ENCODE data around the gene NEB.

NEB gene

DNA sequence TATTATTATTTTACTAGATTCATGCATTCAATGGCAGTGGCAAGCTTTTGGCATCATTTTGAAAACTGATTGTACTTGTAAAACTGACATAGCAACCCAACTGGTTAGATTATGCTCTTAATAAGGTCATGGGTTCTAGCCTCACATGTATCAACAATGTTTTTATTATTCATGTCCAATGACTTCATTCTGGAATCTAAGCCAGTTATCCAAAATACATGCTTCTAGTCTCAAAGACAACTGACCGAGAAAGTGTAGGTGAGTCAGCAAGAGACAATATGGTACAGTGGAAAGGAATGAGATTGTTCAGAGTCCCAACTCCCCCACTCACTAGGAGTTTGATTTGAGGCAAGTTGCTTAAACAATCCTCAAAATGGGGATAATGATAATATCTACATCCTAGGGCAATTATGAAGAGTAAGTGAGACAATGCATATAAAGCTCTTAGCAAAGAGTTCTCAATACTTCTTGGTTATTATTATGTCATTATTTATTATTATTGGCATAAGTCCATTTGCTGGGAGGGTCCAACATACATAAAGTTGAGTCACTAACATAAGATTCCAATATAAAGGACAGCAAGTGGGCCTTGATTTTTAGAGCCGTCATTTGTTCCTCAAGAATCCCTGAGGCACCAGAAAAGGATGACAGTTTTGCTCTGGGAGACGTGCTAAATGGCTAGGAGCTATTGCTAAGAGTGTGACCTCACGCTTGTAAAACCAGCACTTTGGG is 99.4 kb downstream of the NEB start:
- 100% methylated on average over 1 to 2 of the region's 4 CpGs for WGBS, 2 experiments (ENCODE audit: insufficient coverage in 2 of 2)
- Histone ChIP-seq H3K27ac (ENCODE audit: low read depth, low read length, severe bottlenecking) (no peak overlapping the region), H3K4me1 (ENCODE audit: control insufficient read depth, insufficient read depth, low read length, poor library complexity, severe bottlenecking) (no peaks in the 10 kb centered on the region), H3K9me3 (ENCODE audit: control insufficient read depth, low read length) (no peaks in the 10 kb centered on the region), H3K36me3 (ENCODE audit: control insufficient read depth, insufficient read depth, low read length) (no peaks in the 10 kb centered on the region), H3K4me3 (ENCODE audit: extremely low read depth, insufficient read depth, low read length, poor library complexity, severe bottlenecking) (no peak overlapping the region)

DNA sequence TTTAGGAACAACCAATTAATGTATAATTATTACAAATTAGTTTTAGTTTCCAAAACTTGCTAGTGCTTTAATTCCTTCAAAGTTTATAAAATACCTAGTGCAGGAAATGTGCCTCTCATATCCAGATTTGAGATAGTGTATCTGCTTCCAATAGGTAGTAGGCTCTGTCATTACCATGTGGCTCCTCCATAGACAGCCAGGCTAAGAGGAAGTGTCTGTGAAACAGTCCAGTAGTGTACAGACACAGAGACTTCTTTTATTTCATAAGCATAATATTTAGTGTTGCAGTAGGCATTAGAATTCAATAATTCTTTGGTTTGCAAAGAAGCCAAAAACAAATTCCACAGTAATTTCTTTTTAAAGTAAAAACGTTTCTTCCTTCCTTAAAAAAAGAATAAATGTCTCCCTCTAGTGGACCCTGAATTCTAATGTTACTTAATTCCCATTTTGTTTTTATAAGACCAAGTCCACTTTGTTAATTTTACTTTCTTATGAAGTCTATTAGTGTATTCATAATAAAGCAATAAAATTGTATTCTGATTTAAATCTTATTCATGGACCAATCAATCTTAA is 101.2 kb downstream of the NEB start:
- 20% methylated on average over 1 of the region's 1 CpG; no CpG with 5 or more reads in 1 of the 2 experiments for WGBS, 2 experiments (ENCODE audit: insufficient coverage in 2 of 2)
- Histone ChIP-seq H3K4me3 (ENCODE audit: extremely low read depth, insufficient read depth, low read length, poor library complexity, severe bottlenecking) (no peak overlapping the region), H3K36me3 (ENCODE audit: control insufficient read depth, insufficient read depth, low read length) (no peaks in the 10 kb centered on the region), H3K9me3 (ENCODE audit: control insufficient read depth, low read length) (no peaks in the 10 kb centered on the region), H3K4me1 (ENCODE audit: control insufficient read depth, insufficient read depth, low read length, poor library complexity, severe bottlenecking) (no peaks in the 10 kb centered on the region), H3K27ac (ENCODE audit: low read depth, low read length, severe bottlenecking) (no peak overlapping the region)

DNA sequence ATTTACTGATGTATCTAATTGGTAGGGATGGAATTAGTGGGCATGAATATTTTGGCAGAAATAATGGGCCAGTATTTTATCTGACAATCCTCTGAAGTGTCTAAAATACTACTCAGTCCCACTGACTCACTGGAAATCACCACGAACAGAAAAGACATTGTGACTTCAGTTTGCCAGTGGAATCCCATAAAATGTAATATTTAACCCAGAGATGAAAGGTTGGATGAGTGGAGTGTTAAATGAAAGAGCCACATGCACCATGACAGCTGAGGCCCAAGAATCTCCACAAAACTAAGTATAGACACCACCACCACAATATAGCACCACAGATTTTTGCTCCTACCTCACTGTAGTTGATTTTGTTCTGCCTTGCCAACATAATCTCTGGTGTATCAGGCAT is 103.9 kb downstream of the NEB start:
- H3K9me3 ChIP-seq (ENCODE audit: control insufficient read depth, low read length) = no peaks in the 10 kb centered on the region
- no CpG with 5 or more reads among the region's 1 CpG for WGBS, 2 experiments (ENCODE audit: insufficient coverage in 2 of 2)
- no peak overlapping the region for H3K27ac ChIP-seq (ENCODE audit: low read depth, low read length, severe bottlenecking)
- no peaks in the 10 kb centered on the region for H3K36me3 ChIP-seq (ENCODE audit: control insufficient read depth, insufficient read depth, low read length)
- H3K4me3 ChIP-seq (ENCODE audit: extremely low read depth, insufficient read depth, low read length, poor library complexity, severe bottlenecking) = no peak overlapping the region
- no peaks in the 10 kb centered on the region for H3K4me1 ChIP-seq (ENCODE audit: control insufficient read depth, insufficient read depth, low read length, poor library complexity, severe bottlenecking)

GRCh38 chr2:151627353-151627752 is 106.9 kb downstream of the NEB start:
- no peaks in the 10 kb centered on the region for H3K4me1 ChIP-seq (ENCODE audit: control insufficient read depth, insufficient read depth, low read length, poor library complexity, severe bottlenecking)
- 92 to 97% methylated on average over 6 of the region's 6 CpGs for WGBS, 2 experiments (ENCODE audit: insufficient coverage in 2 of 2)
- no peaks in the 10 kb centered on the region for H3K9me3 ChIP-seq (ENCODE audit: control insufficient read depth, low read length)
- H3K4me3 ChIP-seq (ENCODE audit: extremely low read depth, insufficient read depth, low read length, poor library complexity, severe bottlenecking) = no peak overlapping the region
- no peaks in the 10 kb centered on the region for H3K36me3 ChIP-seq (ENCODE audit: control insufficient read depth, insufficient read depth, low read length)
- H3K27ac ChIP-seq (ENCODE audit: low read depth, low read length, severe bottlenecking) = no peak overlapping the region

DNA sequence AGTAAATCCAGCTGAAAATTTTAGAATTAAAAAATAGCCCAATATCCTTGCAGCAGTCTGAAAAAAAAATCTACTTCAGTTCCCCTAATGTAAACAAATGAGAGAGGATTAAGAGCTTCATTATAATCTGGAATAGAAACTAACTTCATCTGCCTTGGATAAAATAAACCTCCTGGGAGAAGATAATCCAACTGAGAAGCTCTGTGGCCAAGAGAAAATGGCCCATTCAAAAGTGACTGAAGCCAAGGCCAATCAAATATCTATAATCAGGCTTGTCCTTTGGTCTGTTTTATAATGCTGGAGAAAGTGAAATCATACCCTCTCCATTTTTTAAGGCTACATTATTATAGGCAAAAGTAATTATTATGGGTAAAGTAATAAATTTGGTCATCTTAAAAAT is 110.0 kb downstream of the NEB start:
- Histone ChIP-seq H3K9me3 (ENCODE audit: control insufficient read depth, low read length) (no peaks in the 10 kb centered on the region), H3K36me3 (ENCODE audit: control insufficient read depth, insufficient read depth, low read length) (no peaks in the 10 kb centered on the region), H3K4me1 (ENCODE audit: control insufficient read depth, insufficient read depth, low read length, poor library complexity, severe bottlenecking) (no peaks in the 10 kb centered on the region), H3K4me3 (ENCODE audit: extremely low read depth, insufficient read depth, low read length, poor library complexity, severe bottlenecking) (no peak overlapping the region), H3K27ac (ENCODE audit: low read depth, low read length, severe bottlenecking) (no peak overlapping the region)

DNA sequence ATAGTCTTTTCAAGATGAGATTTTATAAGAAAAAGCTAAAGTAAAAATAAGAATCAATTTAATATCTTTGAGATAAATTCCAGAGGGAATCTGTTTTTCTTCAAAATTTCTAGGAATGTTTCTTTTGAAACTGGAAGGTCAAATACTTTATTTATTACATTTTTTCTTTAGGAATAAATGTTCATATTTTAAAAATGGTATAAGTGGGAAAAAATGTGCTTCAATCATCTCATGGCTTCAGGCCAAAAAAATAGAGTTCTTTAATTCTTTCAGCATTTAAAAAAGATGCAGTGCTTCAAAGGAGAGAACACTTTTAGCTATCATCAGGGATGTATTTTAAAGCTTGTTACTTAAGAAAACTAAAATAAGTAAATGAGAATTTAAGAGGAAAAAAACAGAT is 110.6 kb downstream of the NEB start:
- Histone ChIP-seq H3K9me3 (ENCODE audit: control insufficient read depth, low read length) (no peaks in the 10 kb centered on the region), H3K36me3 (ENCODE audit: control insufficient read depth, insufficient read depth, low read length) (no peaks in the 10 kb centered on the region), H3K27ac (ENCODE audit: low read depth, low read length, severe bottlenecking) (no peak overlapping the region), H3K4me1 (ENCODE audit: control insufficient read depth, insufficient read depth, low read length, poor library complexity, severe bottlenecking) (no peaks in the 10 kb centered on the region), H3K4me3 (ENCODE audit: extremely low read depth, insufficient read depth, low read length, poor library complexity, severe bottlenecking) (no peak overlapping the region)

GRCh38 chr2:151620761-151621160 is 113.5 kb downstream of the NEB start:
- Histone ChIP-seq H3K36me3 (ENCODE audit: control insufficient read depth, insufficient read depth, low read length) (no peaks in the 10 kb centered on the region), H3K4me3 (ENCODE audit: extremely low read depth, insufficient read depth, low read length, poor library complexity, severe bottlenecking) (no peak overlapping the region), H3K27ac (ENCODE audit: low read depth, low read length, severe bottlenecking) (no peak overlapping the region), H3K4me1 (ENCODE audit: control insufficient read depth, insufficient read depth, low read length, poor library complexity, severe bottlenecking) (no peaks in the 10 kb centered on the region), H3K9me3 (ENCODE audit: control insufficient read depth, low read length) (no peaks in the 10 kb centered on the region)
- WGBS, 2 experiments (ENCODE audit: insufficient coverage in 2 of 2) = no CpG with 5 or more reads among the region's 3 CpGs

GRCh38 chr2:151619337-151619989 is 114.8 kb downstream of the NEB start:
- no peak overlapping the region for H3K4me3 ChIP-seq (ENCODE audit: extremely low read depth, insufficient read depth, low read length, poor library complexity, severe bottlenecking)
- WGBS, 2 experiments (ENCODE audit: insufficient coverage in 2 of 2) = 86 to 91% methylated on average over 11 to 12 of the region's 13 CpGs
- H3K4me1 ChIP-seq (ENCODE audit: control insufficient read depth, insufficient read depth, low read length, poor library complexity, severe bottlenecking) = no peaks in the 10 kb centered on the region
- H3K36me3 ChIP-seq (ENCODE audit: control insufficient read depth, insufficient read depth, low read length) = no peaks in the 10 kb centered on the region
- H3K27ac ChIP-seq (ENCODE audit: low read depth, low read length, severe bottlenecking) = no peak overlapping the region
- no peaks in the 10 kb centered on the region for H3K9me3 ChIP-seq (ENCODE audit: control insufficient read depth, low read length)

GRCh38 chr2:151616760-151617339 is 117.4 kb downstream of the NEB start:
- no peak overlapping the region for H3K4me3 ChIP-seq (ENCODE audit: extremely low read depth, insufficient read depth, low read length, poor library complexity, severe bottlenecking)

GRCh38 chr2:151614606-151615306 is 119.5 kb downstream of the NEB start:
- no peak overlapping the region for H3K4me3 ChIP-seq (ENCODE audit: extremely low read depth, insufficient read depth, low read length, poor library complexity, severe bottlenecking)
- H3K27ac ChIP-seq (ENCODE audit: low read depth, low read length, severe bottlenecking) = no peak overlapping the region
- H3K9me3 ChIP-seq (ENCODE audit: control insufficient read depth, low read length) = no peaks in the 10 kb centered on the region
- 100% methylated on average over 1 of the region's 3 CpGs; no CpG with 5 or more reads in 1 of the 2 experiments for WGBS, 2 experiments (ENCODE audit: insufficient coverage in 2 of 2)
- no peaks in the 10 kb centered on the region for H3K36me3 ChIP-seq (ENCODE audit: control insufficient read depth, insufficient read depth, low read length)
- no peaks in the 10 kb centered on the region for H3K4me1 ChIP-seq (ENCODE audit: control insufficient read depth, insufficient read depth, low read length, poor library complexity, severe bottlenecking)

More at GRCh38 chr2:151616760-151617339, 117.4 kb downstream of the NEB start:
- Histone ChIP-seq H3K36me3 (ENCODE audit: control insufficient read depth, insufficient read depth, low read length) (no peaks in the 10 kb centered on the region), H3K9me3 (ENCODE audit: control insufficient read depth, low read length) (no peaks in the 10 kb centered on the region), H3K4me1 (ENCODE audit: control insufficient read depth, insufficient read depth, low read length, poor library complexity, severe bottlenecking) (no peaks in the 10 kb centered on the region), H3K27ac (ENCODE audit: low read depth, low read length, severe bottlenecking) (no peak overlapping the region)
- no CpG with 5 or more reads among the region's 2 CpGs for WGBS, 2 experiments (ENCODE audit: insufficient coverage in 2 of 2)

All from mesodermal cell (in vitro differentiated cells).